Central memory CD8-positive, alpha-beta T cell (primary cell): ENCODE measurements around the gene WASF2.

ENCODE experiments used
- ATAC-seq: fragments of 150-1000 bp; cut with Tn5 transposase; replicated peaks from 2 replicates; pipeline ENCODE4 v1.10.0; 2022; ENCODE audit warnings: mild to moderate bottlenecking, moderate FRiP score, moderate number of reproducible peaks; ENCODE audit not compliant: poor library complexity, severe bottlenecking; ENCODE audit errors: extremely low read depth
- DNase-seq, 2 donors: peaks; one replicate each; pipeline ENCODE4 v3.0.0; 2021; ENCODE audit warnings: low spot score in 2 of 2
- H3K27ac Mint-ChIP-seq: one replicate; pipeline ENCODE4 v1.8.0; 2022; ENCODE audit warnings: low read depth, mild to moderate bottlenecking, moderate library complexity, mixed read lengths
- H3K27me3 Mint-ChIP-seq: one replicate; pipeline ENCODE4 v1.8.0; 2022; ENCODE audit warnings: mixed read lengths
- H3K36me3 Mint-ChIP-seq: one replicate; pipeline ENCODE4 v1.8.0; 2022; ENCODE audit warnings: mild to moderate bottlenecking, moderate library complexity, mixed read lengths; ENCODE audit not compliant: insufficient read depth
- H3K4me1 Mint-ChIP-seq: one replicate; pipeline ENCODE4 v1.8.0; 2022; ENCODE audit warnings: mixed read lengths
- H3K4me3 Mint-ChIP-seq: one replicate; pipeline ENCODE4 v1.8.0; 2022; ENCODE audit warnings: mild to moderate bottlenecking, moderate library complexity, mixed read lengths
- H3K9me3 Mint-ChIP-seq: one replicate; pipeline ENCODE4 v1.8.0; 2022; ENCODE audit warnings: mixed read lengths

WASF2 gene

GRCh38 chr1:27374362-27375086, 115.4 kb downstream of the WASF2 start, which contains the start of gene FCN3:
Gene FCN3 (minus strand): TSS chr1:27374824. CDS start chr1:27374818, 6 bp downstream.
- no peak within 1 kb of the TSS for H3K27ac Mint-ChIP-seq
- no peak for ATAC-seq
- no peaks in the 10 kb centered on the region for H3K27me3 Mint-ChIP-seq
- no peak for DNase-seq
- H3K9me3 Mint-ChIP-seq = no peaks in the 10 kb centered on the region
- H3K36me3 Mint-ChIP-seq = no peaks in the 10 kb centered on the region
- no peaks in the 10 kb centered on the region for H3K4me1 Mint-ChIP-seq
- no peak within 1 kb of the TSS for H3K4me3 Mint-ChIP-seq

- no peak for ATAC-seq
These were observed 116.9 kb downstream of the WASF2 start for GRCh38 chr1:27372808-27373690.

GRCh38 chr1:27372022-27372807, 117.8 kb downstream of the WASF2 start:
- no peak overlapping the region for H3K4me3 Mint-ChIP-seq

More at GRCh38 chr1:27372808-27373690, 116.9 kb downstream of the WASF2 start:
- Mint-ChIP-seq H3K36me3 (no peaks in the 10 kb centered on the region), H3K4me3 (no peak overlapping the region), H3K4me1 (peaks cover 8% of the 10 kb centered on the region), H3K27me3 (no peaks in the 10 kb centered on the region), H3K9me3 (no peaks in the 10 kb centered on the region), H3K27ac (no peak overlapping the region)
- no peak for DNase-seq

GRCh38 chr1:27368869-27369582, 120.9 kb downstream of the WASF2 start:
- no peaks in the 10 kb centered on the region for H3K9me3 Mint-ChIP-seq
- no peak overlapping the region for H3K4me3 Mint-ChIP-seq
- no peak overlapping the region for H3K27ac Mint-ChIP-seq
- H3K36me3 Mint-ChIP-seq = no peaks in the 10 kb centered on the region
- DNase-seq (no peak), ATAC-seq (no peak)
- no peaks in the 10 kb centered on the region for H3K27me3 Mint-ChIP-seq
- H3K4me1 Mint-ChIP-seq = peaks cover 27% of the 10 kb centered on the region

More at GRCh38 chr1:27372022-27372807, 117.8 kb downstream of the WASF2 start:
- no peaks in the 10 kb centered on the region for H3K27me3 Mint-ChIP-seq
- H3K9me3 Mint-ChIP-seq = no peaks in the 10 kb centered on the region
- H3K4me1 Mint-ChIP-seq = peaks cover 8% of the 10 kb centered on the region
- ATAC-seq (no peak), DNase-seq (no peak)
- no peak overlapping the region for H3K27ac Mint-ChIP-seq
- no peaks in the 10 kb centered on the region for H3K36me3 Mint-ChIP-seq

- Mint-ChIP-seq H3K36me3 (no peaks in the 10 kb centered on the region), H3K4me3 (peak overlapping the region; percentile 75), H3K27ac (no peak overlapping the region), H3K9me3 (no peaks in the 10 kb centered on the region), H3K27me3 (no peaks in the 10 kb centered on the region), H3K4me1 (peaks cover 28% of the 10 kb centered on the region)
- no peak for ATAC-seq
- DNase-seq = no peak
These were observed 122.8 kb downstream of the WASF2 start for GRCh38 chr1:27367160-27367650.

GRCh38 chr1:27366411-27367159, 123.4 kb downstream of the WASF2 start, which contains the start of gene MAP3K6:
Gene MAP3K6 (minus strand): TSS chr1:27366961. CDS start chr1:27366597, 364 bp downstream.
- no peaks in the 10 kb centered on the region for H3K36me3 Mint-ChIP-seq
- peak within 1 kb of the TSS; percentile 85 for H3K4me3 Mint-ChIP-seq
- peaks cover 28% of the 10 kb centered on the region for H3K4me1 Mint-ChIP-seq
- no peaks in the 10 kb centered on the region for H3K9me3 Mint-ChIP-seq
- no peaks in the 10 kb centered on the region for H3K27me3 Mint-ChIP-seq
- ATAC-seq (peak; percentile 34), DNase-seq (no peak)
- H3K27ac Mint-ChIP-seq = no peak within 1 kb of the TSS

- Mint-ChIP-seq H3K27me3 (no peaks in the 10 kb centered on the region), H3K9me3 (no peaks in the 10 kb centered on the region), H3K36me3 (no peaks in the 10 kb centered on the region), H3K27ac (no peak overlapping the region), H3K4me1 (peaks cover 28% of the 10 kb centered on the region), H3K4me3 (peak overlapping the region; percentile 85)
- DNase-seq = peak; percentile 36 to 39
- ATAC-seq = peak; percentile 53
These were observed 123.9 kb downstream of the WASF2 start for GRCh38 chr1:27366113-27366410.

- peaks cover 28% of the 10 kb centered on the region for H3K4me1 Mint-ChIP-seq
- H3K36me3 Mint-ChIP-seq = peaks cover under 1% of the 10 kb centered on the region
- ATAC-seq (peak; percentile 76), DNase-seq (peak; percentile 37 to 43)
- no peak overlapping the region for H3K27ac Mint-ChIP-seq
- peak overlapping the region; percentile 85 for H3K4me3 Mint-ChIP-seq
- H3K9me3 Mint-ChIP-seq = no peaks in the 10 kb centered on the region
- H3K27me3 Mint-ChIP-seq = no peaks in the 10 kb centered on the region
These were observed 124.4 kb downstream of the WASF2 start for GRCh38 chr1:27365372-27366112.

- H3K4me3 Mint-ChIP-seq = peak overlapping the region; percentile 85
- DNase-seq (no peak), ATAC-seq (no peak)
- peaks cover 3% of the 10 kb centered on the region for H3K36me3 Mint-ChIP-seq
- H3K9me3 Mint-ChIP-seq = no peaks in the 10 kb centered on the region
- peaks cover 33% of the 10 kb centered on the region for H3K4me1 Mint-ChIP-seq
- H3K27ac Mint-ChIP-seq = no peak overlapping the region
- H3K27me3 Mint-ChIP-seq = no peaks in the 10 kb centered on the region
These were observed 125.1 kb downstream of the WASF2 start for GRCh38 chr1:27364696-27365371.

GRCh38 chr1:27363766-27364695, 125.9 kb downstream of the WASF2 start:
- DNase-seq = no peak
- Mint-ChIP-seq H3K4me3 (peak overlapping the region; percentile 85), H3K9me3 (no peaks in the 10 kb centered on the region), H3K36me3 (peaks cover 4% of the 10 kb centered on the region), H3K27me3 (no peaks in the 10 kb centered on the region), H3K27ac (peak overlapping the region; percentile 73), H3K4me1 (peaks cover 37% of the 10 kb centered on the region)
- ATAC-seq = no peak
